Activated CD4-positive, CD25-positive, alpha-beta regulatory T cell treated with anti-CD3 and anti-CD28 coated beads, Interleukin-2, amount 50 U/mL, for 16 hours (primary cell): ENCODE data around the gene DRD5.
"Not testable (repeated sequence)": the region's sequence is repeated elsewhere in the genome, so short reads cannot be mapped to it uniquely, and the experiment has no call there.

Source experiments
- DNase-seq: peaks from one replicate; pipeline ENCODE4 v3.0.0-alpha.2; 2020; ENCODE audit warnings: low read depth, low spot score

DRD5 gene

DNA sequence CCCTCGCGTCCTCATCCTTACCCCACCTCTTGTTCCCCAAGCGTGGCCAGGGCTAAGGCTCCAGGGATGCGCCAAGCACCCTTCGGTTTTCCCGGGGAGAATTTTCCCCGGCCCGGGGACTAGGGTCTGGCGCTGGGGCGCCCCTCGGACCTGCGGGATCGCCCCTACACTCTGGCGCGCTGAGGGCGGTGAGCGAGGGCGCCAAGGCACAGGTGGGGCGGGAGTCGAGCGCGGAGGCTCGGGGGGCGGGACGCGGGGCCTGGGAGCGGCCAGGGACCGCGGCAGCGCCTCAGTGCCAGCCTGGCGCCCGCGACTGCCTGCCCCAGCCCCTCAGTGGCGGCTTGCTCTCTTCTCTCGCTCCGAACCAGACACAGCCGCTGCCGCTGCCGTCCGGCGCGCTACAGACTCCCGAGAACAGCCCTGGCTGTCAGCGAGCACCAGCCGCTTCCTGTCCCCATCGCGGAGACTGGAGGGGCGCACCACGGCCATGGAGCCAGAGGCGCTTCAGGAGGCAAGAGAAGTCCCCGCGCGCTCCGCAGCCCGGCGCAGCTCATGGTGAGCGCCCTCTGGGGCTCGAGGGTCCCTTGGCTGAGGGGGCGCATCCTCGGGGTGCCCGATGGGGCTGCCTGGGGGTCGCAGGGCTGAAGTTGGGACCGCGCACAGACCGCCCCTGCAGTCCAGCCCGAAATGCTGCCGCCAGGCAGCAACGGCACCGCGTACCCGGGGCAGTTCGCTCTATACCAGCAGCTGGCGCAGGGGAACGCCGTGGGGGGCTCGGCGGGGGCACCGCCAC, at the start of gene DRD5:
DRD5 (plus strand) TSS at position 292 of the 793 bp plus-strand sequence; CDS start at position 688, 396 bp downstream.
- DNase-seq: no peak

- DNase-seq: not testable (repeated sequence)
Measured at GRCh38 chr4:9732256-9732655, 49.2 kb upstream of the DRD5 start.

- DNase-seq: no peak
Measured at GRCh38 chr4:9735515-9735914, 45.9 kb upstream of the DRD5 start.

DNA sequence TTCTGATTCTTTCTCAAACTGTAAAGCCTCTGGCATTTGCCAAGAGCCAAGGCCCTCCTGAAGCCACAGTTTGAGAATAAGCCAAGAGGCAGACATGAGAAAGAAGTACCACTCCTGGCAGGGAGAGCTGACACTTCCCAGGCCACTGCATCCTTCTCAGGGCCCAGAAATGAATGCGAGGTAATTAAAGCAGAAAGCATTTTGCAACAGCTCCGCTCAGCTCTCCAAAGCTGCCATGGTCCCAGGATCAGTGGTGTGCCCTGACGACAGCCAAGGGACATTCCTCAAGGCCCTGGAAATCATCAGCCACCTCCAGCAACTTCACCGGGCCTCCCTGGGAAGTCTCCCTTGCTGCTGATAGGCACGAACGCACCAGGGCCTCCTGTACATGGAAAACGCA, 44.2 kb upstream of the DRD5 start:
- DNase-seq: not testable (repeated sequence)

DNA sequence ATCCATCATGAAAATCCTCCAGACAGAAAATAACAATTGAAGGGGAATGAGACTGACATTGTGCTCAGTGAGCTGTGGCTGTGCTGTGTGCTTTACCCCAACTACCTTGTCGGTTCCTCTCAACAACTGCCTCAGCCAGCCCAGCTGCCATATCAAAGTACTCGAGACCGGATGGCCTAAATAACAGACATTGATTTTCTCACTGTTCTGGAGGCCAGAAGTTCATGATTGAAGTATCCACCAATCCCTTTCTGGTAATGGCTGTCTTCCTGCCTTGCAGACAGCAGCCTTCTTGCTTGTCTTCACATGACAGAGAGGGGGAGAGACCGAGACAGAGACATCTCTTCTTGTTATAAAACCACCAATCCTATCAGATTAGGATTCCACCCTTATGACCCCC, 37.6 kb upstream of the DRD5 start:
- not testable (repeated sequence) for DNase-seq

DNA sequence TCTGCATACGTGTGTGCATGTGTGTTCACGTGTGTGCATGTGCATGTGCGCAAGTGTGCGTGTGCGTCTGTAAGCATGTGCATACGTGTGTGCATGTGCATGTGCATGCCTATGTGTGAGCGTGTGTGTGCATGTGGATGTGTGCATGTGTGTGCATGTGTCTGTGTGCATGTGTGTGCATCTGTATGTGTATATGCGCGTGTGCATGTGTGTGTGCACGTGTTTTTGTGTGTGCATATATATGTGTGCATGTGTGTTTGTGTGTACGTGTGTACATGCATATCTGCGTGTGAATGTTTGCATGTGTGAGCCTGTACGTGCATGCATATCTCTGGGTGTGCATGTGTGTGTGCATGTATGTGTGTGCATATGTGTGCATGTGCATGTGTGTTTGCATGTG, 35.7 kb upstream of the DRD5 start:
- no peak for DNase-seq

DNA sequence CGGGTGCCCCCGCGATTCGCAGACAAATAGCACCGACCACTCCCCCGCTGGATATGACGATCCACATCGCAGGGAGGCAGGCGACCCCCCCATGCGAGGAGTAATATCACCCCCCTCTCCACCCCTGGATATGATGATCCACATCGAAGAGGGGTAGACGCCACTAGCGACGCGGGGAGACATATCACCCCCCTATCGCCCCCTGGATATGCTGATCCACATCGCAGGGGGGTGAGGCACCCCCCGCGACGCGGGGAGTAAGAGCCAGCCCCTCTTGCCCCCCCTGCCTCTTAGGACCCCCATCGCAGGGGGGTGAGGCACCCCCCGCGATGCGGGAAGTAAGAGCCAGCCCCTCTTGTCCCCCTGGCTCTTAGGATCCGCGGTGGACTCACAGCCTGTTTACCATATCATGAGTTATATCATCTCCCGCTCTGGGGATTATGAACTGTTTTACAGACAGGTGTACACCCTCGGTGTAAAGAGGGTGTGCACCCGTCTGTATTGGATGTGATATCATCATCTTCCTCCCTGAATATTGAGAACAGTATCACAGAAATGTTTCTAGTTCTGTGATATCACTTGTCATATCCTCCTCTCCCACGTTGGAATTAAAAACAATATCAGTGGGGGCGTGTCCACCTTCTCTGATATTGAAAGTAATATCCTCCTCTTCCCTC, 22.7 kb upstream of the DRD5 start:
- DNase-seq: no peak

GRCh38 chr4:9762823-9763475, 18.5 kb upstream of the DRD5 start:
- DNase-seq: no peak

DNA sequence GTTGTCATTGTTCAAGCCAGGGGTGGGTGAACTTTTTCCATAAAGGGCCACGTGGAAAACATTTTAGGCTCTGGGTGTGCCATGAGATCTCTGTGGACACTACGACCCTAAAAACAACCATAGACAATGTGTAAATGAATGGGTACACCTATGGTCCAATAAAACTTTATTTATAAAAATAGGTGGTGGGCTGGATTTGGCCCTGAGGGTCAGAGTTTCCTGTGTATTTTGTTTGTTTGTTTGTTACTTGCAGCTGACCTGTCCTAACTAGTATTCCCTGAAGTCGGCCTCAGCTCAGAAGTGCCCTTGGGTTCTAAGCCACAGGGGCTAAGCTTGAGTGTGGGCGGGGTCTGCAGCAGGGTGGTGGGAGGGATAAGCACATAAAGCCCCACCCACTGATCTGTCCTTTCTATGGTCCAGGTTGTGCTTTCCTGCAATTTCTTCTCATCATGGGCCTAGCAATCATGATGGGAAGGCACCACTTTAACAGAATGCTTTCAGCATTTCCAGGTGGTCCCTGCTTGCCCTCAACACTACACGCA, 17.2 kb upstream of the DRD5 start:
- no peak for DNase-seq

DNA sequence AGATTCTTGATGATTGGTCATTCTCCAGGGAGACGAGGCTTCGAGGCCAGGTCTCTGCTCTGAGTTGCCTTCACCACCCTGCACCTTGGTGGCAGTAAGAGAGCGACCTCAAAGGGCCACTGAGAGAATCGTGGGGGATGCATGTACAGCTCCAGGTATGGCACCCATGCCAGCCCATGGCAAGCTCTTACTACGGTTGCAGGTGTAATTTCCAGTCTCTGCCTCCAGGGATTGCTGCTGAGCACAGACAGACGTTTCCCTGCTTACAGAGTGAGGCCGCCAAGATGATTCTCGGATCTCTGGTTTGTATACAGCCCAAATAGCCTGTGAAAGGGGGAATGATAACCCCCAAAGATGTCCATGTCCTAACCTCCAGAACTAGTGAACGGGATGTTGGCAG, 16.3 kb upstream of the DRD5 start:
- DNase-seq: no peak

GRCh38 chr4:9769321-9769720, 12.1 kb upstream of the DRD5 start:
- no peak for DNase-seq

DNA sequence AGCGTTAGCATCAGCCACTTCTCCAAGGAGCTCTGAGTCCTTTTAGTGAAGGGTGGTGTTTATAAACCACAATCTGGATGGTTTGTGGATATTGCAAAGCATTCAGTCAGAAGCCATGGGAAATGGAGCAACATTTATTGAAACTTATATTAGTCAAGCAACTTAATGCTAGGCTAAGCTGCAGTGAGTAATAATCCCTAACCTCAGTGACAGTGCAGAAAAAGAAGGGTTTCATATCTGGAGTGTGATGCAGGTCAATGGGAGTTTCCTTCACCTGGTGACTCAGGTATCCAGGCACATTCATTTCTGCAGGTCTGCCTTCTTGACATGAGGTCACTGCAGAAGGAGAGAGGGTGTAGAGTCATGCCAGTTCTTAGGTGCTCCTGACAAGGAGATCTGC, 10.4 kb upstream of the DRD5 start:
- no peak for DNase-seq

GRCh38 chr4:9773471-9773870, 8.0 kb upstream of the DRD5 start:
- no peak for DNase-seq

DNA sequence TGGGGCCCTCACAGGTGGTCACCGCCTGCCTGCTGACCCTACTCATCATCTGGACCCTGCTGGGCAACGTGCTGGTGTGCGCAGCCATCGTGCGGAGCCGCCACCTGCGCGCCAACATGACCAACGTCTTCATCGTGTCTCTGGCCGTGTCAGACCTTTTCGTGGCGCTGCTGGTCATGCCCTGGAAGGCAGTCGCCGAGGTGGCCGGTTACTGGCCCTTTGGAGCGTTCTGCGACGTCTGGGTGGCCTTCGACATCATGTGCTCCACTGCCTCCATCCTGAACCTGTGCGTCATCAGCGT, 652 bp downstream of the DRD5 start:
- DNase-seq: no peak

GRCh38 chr4:9785891-9786290, 4.5 kb downstream of the DRD5 start:
- not testable (repeated sequence) for DNase-seq

GRCh38 chr4:9792381-9792780, 10.9 kb downstream of the DRD5 start:
- DNase-seq: no peak

GRCh38 chr4:9796641-9797040, 15.2 kb downstream of the DRD5 start:
- not testable (repeated sequence) for DNase-seq

DNA sequence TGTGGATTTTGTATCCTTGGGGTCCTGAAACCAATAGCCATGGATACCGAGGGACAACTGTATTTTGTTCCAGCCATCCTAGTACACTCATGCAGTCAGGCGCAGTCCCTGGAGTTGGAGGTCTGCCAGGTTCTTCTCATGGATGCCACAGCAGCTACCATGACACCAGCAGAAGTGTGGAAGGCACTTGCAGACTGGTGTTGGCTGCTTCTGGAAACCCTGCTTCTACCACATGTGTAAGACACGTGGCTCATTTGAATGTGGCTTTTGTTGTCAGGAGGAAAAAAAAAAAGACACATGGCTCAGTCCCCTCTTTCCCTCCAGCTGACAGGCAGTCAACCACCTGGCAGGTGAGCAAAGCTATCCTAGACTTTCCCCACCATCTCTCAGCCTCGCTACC, 19.4 kb downstream of the DRD5 start:
- no peak for DNase-seq

DNA sequence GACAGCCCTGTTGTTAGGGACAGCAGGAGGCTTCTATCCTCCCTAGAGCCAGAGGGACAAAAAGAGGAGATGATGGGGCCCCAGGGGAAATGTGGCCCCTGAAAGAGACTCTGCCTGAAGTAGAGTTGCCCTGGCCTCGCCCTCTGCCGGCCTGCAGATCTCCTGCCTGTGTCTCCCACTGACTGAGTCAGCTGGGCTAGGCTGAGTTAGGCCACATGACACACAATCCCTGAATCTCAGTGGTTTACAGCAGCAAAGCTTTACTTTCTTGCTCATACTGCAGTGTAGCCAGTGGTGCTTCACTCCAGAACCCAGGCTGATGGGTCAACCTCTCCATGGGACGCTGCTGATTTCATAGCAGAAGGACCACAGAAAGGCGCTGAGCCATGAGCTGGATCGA, 23.5 kb downstream of the DRD5 start:
- DNase-seq: no peak

- no peak for DNase-seq
Measured at GRCh38 chr4:9808077-9808476, 26.6 kb downstream of the DRD5 start.

GRCh38 chr4:9811806-9812205, 30.4 kb downstream of the DRD5 start:
- no peak for DNase-seq

DNA sequence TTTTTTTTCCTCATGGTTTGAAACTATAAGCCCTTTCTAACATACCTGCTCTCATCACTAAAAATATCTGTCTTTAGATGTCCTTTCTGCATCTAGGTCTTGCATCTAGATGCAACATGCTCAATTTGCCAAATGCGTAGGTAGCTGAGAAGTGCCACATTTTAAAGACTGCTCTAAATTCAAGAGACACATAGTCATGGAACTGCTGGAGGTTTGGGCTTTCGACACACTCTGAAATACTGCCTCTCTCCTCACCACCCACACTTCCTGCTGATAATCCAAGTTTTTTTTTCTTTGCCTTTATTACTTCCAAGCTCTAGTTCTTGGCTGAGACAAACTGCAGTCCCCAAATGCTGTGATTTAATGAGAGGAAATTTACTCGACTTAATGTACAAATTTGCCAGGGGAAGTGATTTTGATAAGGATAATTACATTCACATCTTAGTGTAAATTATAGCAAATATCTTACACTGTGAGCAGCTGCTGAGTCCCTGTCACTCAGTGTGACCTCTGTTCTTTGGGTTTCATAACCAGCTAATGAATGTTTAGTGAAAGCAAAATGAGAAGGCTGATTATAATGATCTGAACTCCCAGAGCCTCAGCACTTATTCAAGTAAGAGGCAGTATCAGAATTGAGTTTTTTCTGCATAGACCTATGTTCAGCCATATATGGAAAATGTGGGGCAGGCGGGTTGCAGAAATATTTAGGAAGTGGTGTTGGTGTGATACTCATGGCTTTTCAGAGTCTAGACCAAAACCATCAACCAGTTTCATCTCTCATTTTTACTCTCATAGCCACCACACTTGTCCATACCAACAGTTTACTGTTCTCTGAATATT, 31.3 kb downstream of the DRD5 start:
- no peak for DNase-seq
